ENCODE data around the gene ETFA.

Gene ETFA

DNA sequence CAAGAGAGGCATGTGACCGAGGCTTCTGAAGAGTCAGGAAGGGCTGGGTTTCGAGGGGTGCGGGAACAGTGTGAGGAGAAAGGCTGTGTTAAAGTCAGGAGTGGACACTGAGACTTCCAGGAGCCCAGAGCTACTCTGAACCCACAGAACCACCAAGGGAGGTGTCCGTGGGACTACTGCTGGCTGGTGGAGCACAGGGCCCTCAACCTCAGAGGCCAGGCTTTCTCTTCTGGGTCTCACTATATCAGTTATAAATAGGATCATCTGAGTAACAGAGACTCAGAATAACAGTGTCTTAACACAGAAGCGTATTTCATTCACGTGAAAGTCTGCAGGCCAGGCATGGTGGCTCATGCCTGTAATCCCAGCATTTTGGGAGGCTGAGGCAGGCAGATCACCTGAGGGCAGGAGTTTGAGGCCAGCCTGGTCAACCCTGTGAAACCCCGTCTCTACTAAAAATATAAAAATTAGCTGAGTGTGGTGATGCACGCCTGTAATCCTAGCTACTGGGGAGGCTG is 137.9 kb downstream of the ETFA start:
- Mint-ChIP-seq H3K9me3 (no peaks in the 10 kb centered on the region), H3K4me3 (no peak overlapping the region), H3K27me3 (peaks cover 68% of the 10 kb centered on the region), H3K27ac (ENCODE audit: low read depth) (no peak overlapping the region), H3K36me3 (ENCODE audit: insufficient read depth) (no peaks in the 10 kb centered on the region), H3K4me1 (peaks cover 10% of the 10 kb centered on the region)
- no peak for ATAC-seq (replicated peaks; ENCODE audit: extremely low read depth, poor library complexity, severe bottlenecking)
- no peak for DNase-seq (ENCODE audit: low spot score in 2 of 2)

DNA sequence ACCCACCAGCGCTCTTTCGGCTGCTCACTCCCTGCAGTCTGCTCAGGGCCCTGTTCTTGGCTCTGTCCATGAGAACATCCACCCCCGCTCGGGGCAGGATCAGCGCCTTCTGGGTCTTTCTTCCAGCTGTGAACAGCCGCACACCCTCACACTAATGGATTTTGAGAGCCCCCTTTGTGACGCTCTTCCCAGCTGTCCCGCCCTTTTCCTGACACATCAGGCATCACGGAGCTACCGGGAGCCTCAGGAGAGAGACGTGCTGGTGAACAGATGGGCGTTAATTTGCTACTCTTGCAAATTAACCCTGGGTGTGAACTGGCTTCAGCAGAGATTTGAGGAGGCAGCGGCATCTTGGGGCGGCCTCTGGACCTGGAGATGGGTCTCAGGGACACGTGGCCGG is 138.5 kb downstream of the ETFA start:
- no peaks in the 10 kb centered on the region for H3K36me3 Mint-ChIP-seq (ENCODE audit: insufficient read depth)

DNA sequence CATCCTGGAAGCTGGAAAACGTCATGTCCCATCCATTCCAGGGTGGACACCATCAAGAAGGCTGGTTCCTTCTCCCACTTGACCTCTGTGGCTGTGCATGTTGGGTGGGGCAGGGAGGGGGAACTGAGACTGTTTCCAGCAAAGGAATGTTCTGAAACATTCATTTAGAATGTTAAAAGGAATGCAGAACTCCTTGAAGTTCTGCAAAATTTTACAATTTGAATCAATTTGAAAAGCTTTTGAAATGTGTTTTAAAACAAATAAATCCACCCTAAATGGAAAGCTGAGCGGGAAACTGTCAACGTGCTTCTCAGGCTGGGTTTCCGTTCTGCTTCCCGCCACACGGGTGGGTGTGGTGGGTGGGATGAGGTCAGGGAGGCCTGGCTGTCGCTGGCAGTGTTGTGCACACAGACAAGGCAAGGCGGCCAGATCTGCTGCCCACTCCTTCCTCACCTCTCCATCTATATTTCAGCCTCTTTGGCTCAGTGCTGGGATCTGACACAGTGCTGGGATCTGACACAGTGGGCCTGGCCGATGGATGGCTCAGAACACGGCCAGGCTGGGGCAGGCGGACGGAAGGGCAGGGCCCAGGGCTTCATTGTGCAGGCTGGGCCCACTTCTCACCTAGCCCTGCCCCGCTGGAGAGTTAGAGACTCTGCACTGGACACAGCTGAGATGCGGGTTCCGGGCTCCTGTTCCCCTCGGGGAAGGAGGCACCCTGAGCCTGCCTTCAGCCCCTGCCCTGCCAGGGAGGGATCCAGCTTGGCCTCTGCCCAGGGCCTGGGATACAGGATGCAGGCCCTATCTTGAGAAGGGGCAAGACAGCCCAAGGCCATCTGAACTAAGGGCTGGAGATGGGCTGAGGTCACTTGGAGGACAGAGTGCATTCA is 141.1 kb downstream of the ETFA start:
- Mint-ChIP-seq H3K27ac (ENCODE audit: low read depth) (no peak overlapping the region), H3K4me1 (peaks cover 10% of the 10 kb centered on the region), H3K36me3 (ENCODE audit: insufficient read depth) (no peaks in the 10 kb centered on the region), H3K27me3 (peaks cover 50% of the 10 kb centered on the region), H3K9me3 (no peaks in the 10 kb centered on the region), H3K4me3 (no peak overlapping the region)
- DNase-seq (ENCODE audit: low spot score in 2 of 2) (no peak), ATAC-seq (replicated peaks; ENCODE audit: extremely low read depth, poor library complexity, severe bottlenecking) (no peak)

More for the DNA sequence above, 138.5 kb downstream of the ETFA start:
- ATAC-seq (replicated peaks; ENCODE audit: extremely low read depth, poor library complexity, severe bottlenecking) = no peak
- Mint-ChIP-seq H3K4me3 (no peak overlapping the region), H3K9me3 (no peaks in the 10 kb centered on the region), H3K27ac (ENCODE audit: low read depth) (no peak overlapping the region), H3K4me1 (peaks cover 10% of the 10 kb centered on the region), H3K27me3 (peaks cover 64% of the 10 kb centered on the region)
- DNase-seq (ENCODE audit: low spot score in 2 of 2) = no peak

DNA sequence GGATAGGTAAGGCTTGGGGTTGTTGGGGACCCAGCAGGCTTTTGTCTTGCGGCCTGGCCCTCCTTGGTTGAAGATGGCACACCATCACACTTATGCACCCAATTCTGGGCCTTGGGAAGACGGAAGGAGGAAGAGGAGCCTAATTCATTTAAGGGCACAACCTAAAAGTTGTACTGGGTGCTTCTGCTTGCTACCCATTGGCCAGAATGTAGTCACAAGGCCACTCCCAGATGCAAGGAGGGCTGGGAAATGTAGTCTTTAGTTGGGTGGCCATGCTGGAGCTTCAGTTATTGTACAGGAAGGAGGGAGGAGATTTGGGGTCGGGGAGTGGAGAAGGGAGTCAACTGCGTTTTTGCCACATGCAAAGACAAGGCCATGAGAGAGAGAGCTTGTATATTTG is 142.3 kb downstream of the ETFA start:
- no peaks in the 10 kb centered on the region for H3K9me3 Mint-ChIP-seq
- H3K4me3 Mint-ChIP-seq = no peak overlapping the region
- H3K4me1 Mint-ChIP-seq = peaks cover 10% of the 10 kb centered on the region
- no peak for DNase-seq (ENCODE audit: low spot score in 2 of 2)
- no peak overlapping the region for H3K27ac Mint-ChIP-seq (ENCODE audit: low read depth)
- no peaks in the 10 kb centered on the region for H3K36me3 Mint-ChIP-seq (ENCODE audit: insufficient read depth)
- ATAC-seq (replicated peaks; ENCODE audit: extremely low read depth, poor library complexity, severe bottlenecking) = no peak
- peaks cover 39% of the 10 kb centered on the region for H3K27me3 Mint-ChIP-seq

DNA sequence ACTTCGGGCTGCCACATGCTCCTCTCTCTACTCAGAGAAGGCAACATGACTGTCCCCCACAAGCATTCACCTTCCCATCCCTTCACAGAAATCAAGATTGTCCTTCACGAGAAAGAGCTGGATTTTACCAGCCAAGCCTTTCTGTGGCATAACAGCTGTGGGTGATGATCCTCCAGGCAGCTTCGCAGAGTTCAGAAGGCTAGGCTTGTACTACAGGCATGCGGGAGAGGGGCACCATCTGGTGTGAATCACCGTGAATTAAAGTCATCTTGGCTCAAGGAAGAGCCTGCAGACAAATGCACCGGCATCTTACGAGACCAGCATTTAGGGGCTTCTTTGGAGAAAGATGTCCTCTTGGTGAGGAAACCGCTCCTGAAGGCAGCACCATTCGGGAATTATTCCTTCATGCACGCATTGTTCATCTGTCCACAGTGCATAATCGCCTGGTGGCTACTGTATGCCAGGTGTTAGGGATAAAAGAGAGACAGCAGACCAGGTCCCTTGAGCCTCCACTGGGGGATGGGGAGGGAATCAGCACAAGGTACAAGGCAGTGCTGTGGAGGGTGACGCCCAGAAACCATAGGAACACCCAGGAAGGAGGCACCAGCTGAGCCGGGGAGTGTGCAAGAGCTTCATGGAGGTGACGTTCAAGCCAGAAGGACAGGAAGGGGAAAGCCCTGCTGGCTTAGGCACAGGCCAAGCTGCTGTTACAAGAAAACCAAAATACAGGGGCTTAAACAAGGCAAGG is 142.9 kb downstream of the ETFA start:
- no peak overlapping the region for H3K27ac Mint-ChIP-seq (ENCODE audit: low read depth)
- H3K4me1 Mint-ChIP-seq = peaks cover 10% of the 10 kb centered on the region
- DNase-seq (ENCODE audit: low spot score in 2 of 2) (no peak), ATAC-seq (replicated peaks; ENCODE audit: extremely low read depth, poor library complexity, severe bottlenecking) (no peak)
- no peaks in the 10 kb centered on the region for H3K9me3 Mint-ChIP-seq
- no peaks in the 10 kb centered on the region for H3K36me3 Mint-ChIP-seq (ENCODE audit: insufficient read depth)
- no peak overlapping the region for H3K4me3 Mint-ChIP-seq
- H3K27me3 Mint-ChIP-seq = peaks cover 36% of the 10 kb centered on the region

DNA sequence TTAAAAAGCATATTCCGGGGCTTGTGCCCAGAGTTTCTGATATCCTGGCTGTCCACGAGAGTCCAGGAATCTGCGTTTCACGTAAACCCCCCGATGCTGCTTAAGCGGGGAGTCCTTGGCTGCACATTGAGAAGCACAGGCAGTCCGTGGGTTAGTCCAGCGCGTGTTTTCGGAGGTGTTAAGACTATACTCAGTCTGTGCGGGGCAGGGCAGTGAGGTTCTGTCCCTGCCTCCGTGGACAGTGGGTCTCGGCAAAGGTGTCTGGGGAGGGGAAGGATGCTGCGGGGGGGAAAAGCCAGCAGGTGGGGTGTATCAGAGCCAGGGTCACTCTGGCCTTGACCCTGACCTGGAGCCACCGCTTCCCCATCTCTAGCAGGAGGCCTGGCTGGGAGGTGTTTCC is 145.3 kb downstream of the ETFA start:
- Mint-ChIP-seq H3K4me1 (peaks cover 10% of the 10 kb centered on the region), H3K36me3 (ENCODE audit: insufficient read depth) (no peaks in the 10 kb centered on the region), H3K9me3 (no peaks in the 10 kb centered on the region), H3K27me3 (peaks cover 16% of the 10 kb centered on the region), H3K27ac (ENCODE audit: low read depth) (no peak overlapping the region), H3K4me3 (no peak overlapping the region)
- ATAC-seq (replicated peaks; ENCODE audit: extremely low read depth, poor library complexity, severe bottlenecking) = no peak
- DNase-seq (ENCODE audit: low spot score in 2 of 2) = no peak
